Right forelimb (tissue), 1 donor: ENCODE measurements around the gene VSX2.
"Not testable (repeated sequence)": the region's sequence is repeated elsewhere in the genome, so short reads cannot be mapped to it uniquely, and the experiment has no call there.

Source experiments
- DNase-seq: peaks from one replicate; pipeline ENCODE4 v3.0.0-alpha.2; 2018

VSX2 gene

DNA sequence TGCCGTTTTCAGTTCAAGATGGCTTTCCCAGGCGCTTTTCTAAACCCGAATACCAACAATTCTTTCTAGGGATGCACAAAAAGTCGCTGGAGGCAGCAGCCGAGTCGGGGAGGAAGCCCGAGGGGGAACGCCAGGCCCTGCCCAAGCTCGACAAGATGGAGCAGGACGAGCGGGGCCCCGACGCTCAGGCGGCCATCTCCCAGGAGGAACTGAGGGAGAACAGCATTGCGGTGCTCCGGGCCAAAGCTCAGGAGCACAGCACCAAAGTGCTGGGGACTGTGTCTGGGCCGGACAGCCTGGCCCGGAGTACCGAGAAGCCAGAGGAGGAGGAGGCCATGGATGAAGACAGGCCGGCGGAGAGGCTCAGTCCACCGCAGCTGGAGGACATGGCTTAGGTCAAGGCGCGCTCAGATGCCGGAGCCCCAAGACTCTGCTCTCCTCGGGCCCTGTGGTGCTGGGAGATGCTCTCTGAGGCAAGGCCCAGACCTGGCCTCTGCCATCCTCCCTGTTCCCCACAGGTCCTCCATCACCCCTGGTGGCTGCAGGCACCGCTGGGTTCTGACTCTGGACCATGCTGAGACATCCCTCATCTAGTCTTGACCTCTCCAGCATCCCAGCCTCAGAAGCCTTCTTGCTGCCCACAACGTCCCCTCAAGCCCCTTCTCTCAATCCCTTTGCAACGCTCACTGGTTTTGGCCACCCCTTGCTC lies 21.4 kb downstream of the VSX2 start:
- no peak for DNase-seq

DNA sequence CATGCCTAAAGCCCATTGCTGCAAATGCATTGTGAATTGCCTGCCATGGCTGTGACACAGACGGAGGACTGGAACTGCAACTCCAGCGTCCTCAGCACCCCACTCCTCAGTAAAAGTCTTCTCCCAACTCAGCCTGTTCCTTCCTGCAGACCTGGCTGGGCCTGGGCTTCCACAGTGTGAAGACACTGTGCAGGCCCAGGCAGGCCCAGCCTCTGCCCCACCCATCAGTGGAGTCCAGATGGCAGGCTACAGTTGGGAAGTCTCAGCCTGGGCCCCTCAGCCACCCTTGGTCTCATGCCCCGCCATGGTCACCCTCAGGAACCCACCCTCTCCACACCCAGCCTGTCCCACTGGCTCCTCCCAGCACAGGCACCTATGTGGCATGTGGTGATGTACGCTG lies 22.0 kb downstream of the VSX2 start:
- DNase-seq, result no peak

DNA sequence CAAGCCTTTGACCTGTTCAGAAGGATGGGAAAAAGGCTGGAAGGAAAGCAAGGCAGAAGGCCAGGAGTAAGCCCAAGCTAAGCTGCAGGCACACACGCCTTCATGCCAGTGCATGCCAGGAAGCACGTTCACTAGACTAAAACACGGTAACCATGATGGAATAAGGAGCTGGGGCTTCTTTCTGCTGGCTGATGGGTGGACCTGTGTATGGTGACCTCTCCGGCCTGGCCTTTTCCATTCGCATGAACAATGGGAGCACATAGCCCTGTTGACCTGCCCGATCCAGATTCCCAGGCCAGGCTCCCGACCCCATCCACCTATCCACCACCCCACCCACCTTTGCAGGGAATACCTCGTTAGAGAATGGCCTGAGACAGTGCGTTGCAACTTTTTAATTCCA lies 22.8 kb downstream of the VSX2 start:
- DNase-seq, result no peak

DNA sequence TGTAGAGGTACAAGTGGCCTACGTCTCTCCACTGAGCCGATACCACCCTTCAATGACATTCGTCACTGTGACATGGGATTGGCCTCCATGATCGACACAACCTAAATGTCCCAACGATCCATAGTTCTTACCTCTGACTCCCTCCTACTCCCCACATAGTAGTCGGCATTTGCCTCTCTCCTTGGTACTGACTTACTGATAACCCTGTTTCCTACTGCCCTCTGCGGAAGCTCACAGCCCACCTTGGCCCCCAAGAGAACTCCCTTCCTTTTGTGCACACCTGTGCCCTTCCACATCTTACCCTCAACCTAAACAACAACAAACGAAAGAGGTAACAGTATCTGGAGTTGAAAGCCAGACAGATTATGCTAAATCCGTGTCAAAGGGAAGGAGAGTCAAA lies 23.9 kb downstream of the VSX2 start:
- no peak for DNase-seq

DNA sequence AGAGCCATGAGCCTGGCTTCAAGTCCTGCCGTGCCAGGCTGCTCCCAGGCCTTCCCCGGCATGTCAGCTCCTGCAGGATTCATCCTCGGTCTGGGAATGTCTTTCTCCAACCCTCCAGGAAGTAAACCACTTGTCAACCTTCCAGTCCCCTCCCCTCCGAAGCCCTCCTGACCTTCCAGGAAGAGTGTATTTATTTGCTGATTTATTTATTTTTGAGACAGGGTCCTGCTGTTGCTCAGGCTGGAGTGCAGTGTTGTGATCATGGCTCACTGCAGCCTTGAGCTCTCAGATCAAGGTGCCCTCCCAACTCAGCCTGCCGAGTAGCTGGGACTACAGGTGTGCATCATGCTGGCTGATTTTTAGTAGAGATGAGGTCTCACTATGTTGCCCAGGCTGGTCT lies 24.7 kb downstream of the VSX2 start:
- no peak for DNase-seq

DNA sequence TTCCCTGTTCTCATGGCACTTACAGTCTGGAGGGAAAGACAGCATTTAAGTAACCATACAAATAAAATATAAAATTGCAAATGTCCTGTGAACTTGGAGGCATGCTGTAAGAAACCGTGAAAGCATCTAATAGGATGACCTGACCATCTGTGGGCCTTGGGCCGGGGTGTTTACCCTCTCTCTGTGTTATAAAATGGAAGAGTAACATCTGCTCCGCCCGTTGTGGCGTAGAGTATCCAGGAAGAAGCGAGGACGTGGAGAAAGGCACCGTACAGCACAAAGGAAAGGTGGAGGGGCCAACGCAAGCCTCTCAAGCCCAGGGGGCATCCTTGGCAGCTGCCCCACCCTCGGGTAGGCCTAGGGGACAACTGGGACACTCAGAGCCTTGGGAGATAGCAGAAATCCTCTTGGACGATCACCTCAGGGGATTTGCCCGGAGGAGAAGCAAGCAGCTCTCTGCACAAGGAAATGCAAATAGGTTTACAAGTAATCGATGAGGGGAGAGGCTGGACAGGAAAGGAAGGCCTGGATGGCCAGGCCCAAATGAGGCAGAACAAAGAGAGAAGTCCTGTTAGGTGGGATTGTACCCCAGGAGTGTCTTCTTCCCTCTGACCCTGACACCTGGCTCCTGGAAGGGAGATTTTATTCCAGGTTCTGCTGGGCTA lies 26.2 kb downstream of the VSX2 start:
- no peak for DNase-seq

DNA sequence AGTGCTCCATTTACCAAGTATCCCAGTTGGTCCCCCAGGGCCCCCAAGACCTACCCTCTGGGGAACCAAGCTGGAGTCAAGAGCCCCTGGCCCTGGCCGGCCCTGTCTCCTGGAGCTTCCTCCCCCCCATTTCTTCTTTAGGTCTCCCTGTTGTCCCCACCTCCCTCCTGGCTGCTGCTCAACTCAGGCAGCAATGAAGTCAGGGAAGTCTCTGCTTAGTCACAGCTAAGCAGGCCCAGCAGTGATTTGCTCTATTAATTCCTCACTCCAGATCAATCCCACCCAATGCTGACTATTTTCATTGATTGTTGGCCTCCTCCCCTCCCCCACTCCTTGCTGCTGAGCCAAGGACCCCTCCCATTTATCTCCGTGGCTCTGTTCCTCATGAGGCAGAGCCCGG lies 28.3 kb downstream of the VSX2 start:
- DNase-seq, result no peak

DNA sequence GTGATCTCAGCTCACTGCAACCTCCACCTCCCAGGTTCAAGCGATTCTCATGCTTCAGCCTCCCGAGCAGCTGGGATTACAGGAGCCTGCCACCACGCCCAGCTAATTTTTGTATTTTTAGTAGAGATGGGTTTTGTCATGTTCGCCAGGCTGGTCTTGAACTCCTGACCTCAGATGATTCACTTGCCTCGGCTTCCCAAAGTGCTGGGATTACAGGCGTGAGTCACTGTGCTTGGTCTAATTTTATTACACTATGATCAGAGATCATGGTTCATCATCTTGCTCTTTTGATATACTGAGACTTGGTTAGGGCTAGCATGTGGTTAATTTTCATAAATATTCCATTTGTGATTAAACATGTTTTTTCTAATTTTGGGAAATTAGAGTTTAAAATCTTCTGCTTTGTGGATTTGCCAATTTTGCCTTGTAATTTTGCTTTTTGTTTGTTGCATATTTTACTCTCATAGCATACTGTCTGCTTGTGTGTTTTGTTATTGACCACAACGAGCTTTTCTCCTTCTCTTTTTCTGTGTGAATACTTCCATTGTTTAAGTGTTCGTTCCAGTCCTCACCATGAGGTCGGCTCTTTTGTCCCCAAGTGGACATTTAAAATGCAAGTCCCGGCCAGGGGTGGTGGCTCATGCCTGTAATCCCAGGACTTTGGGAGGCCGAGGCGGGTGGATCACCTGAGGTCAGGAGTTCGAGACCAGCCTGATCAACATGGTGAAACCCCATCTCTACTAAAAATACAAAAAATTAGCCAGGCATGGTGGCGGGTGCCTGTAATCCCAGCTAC lies 31.3 kb downstream of the VSX2 start:
- DNase-seq, result not testable (repeated sequence)

DNA sequence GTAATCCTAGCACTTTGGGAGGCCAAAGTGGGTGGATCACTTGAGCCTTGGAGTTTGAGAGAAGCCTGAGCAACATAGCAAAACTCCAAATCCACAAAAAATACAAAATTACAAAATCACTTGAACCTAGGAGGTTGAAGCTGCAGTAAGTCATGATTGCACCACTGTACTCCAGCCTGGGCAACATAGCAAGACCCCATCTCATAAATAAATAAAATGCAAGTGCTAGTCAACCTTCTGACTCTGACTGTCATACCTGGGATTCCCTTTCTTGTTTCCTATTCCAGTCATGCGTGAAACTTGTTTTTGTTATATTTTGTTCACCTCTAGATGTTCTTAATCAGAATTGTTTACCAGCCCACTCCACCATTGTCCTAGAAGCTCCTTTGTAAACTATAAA lies 32.1 kb downstream of the VSX2 start:
- no peak for DNase-seq

DNA sequence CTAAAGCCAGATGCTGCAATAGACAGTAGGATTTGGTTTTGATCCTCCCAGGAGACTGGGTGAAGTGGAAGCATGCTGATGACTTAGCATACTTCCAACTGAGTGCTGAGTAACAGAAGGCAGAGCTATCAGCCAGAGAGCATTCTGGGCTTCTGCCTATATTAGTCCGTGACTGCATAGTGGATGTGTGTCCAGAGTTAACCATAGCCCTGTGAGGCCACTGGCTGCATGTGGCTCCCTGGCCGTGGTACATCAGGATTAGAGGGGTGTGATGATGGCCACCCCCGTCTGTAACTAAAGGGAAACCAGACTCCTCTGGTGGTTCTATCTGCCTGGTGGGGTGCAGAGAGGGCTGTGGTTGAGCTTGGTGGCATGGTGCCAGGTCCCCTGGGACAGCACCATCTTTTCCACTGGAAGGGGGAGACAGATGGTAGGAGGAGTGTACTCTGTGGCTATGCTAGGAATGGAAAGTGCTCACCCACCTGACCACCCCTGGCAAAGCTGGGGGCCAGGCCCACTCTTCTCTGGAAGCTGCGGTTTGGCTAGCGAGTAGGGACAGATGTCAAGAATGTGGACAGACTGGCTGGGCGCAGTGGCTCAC lies 36.1 kb downstream of the VSX2 start:
- no peak for DNase-seq

DNA sequence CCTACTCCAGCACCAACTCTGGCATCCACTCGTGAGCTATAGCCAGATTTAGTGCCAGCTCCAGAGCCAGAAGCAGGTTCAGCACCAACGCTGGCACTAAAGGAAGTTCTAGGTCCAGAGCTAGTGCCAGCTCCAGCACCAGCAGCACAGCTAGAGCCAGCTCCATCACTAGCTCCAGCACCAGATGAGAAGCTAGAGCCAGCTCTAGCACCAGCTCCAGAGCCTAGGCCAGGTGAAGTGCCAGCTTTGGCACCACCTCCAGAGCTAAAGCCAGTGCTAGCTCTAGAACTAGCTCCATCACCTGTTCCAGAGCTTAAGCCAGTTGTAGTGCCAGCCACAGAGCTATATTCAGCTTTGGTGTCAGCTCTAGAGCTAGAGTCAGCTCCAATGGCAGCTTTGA lies 38.8 kb downstream of the VSX2 start:
- no peak for DNase-seq

DNA sequence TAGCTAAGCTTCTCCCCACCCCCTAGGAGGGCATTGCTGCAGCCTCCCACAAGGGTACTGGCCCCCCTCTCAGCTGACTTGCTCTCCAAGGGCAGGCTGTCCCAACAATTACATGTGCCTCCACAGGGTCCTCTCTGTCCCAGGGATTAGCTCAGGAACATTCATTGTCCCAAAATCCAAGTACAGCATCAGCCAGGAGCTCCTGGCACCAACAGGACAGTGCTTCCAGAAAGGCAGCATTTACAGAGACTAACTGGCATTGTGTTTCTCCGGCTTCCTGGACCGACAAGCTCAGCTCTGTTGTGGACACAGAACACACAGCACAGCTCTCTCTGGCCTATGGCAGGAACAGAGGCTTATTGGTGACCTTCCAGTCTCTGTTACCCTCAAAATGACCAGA lies 41.8 kb downstream of the VSX2 start:
- DNase-seq, result no peak

DNA sequence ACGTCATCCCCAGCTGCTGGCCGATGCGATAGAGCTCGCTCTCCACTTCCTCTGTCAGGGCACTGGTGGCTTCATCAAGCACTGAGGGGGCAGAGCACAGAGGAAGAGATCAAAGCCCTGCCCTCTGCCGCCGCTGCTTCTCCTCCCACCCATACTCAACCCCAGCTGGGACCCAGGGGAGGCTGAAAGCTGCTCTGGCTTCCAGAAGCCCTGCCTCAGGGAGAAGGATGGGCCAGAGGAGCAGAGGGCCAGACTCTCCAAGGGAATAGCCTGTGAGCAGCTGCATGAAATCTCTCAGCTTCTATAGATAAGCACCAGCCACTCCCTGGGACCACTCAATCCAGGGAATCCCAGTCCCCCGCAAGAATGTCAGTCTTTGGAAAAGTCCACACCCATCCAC lies 47.5 kb downstream of the VSX2 start:
- no peak for DNase-seq

DNA sequence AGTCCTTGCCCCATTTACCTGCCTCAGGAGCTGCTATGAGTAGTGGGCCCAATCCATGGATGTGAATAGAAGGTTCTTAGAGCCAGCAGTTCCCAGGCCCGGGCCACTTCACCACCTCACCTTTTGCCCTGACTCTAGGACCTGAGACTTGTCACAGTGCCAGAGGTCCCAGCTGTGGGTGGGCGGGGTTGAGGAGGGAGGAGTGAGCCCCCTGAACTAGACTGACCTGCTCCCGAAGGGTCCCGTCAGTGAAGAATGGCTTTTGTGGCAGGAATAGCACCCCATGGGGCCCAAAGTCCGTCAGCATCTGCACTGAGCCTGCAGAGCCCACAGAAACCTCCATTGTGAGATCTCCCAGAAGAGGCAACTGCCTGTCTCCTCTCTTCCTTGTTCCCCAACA lies 50.6 kb downstream of the VSX2 start:
- no peak for DNase-seq

DNA sequence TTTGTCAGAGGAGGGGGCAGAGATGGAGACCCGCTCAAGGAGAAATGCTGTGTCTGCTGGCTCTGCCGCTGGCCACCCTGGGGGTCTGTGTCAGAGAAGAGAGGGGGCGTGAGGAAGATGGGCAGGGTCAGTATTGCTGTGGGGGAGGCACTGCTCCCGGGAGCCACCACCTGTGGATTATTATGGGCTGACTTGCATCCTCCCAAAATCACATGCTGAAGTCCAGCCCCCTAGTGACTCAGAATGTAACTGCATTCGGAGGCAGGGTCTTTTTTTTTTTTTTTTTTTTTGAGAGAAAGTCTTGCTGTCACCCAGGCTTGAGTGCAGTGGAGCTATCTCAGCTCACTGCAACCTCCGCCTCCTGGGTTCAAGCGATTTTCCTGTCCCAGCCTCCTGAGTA lies 51.2 kb downstream of the VSX2 start:
- DNase-seq, result no peak

DNA sequence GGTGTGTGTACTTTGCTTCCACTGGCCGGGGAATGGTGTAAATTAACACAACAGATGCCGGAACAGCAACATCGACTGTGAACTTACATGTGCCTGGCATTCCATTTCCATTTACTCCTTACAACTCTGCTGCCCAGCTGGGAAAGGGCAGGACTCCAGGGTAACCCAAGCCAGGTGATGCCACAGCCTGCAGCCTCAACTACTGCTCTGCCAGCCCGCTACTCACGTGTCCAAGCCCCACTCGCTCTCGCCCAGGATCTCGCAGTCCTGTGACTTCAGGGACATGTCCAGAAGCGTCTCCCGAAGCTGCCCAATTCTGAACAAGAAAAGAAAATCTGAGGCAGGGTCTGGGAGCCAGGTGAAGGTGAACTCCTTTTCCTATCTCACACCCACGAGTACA lies 52.8 kb downstream of the VSX2 start:
- no peak for DNase-seq

DNA sequence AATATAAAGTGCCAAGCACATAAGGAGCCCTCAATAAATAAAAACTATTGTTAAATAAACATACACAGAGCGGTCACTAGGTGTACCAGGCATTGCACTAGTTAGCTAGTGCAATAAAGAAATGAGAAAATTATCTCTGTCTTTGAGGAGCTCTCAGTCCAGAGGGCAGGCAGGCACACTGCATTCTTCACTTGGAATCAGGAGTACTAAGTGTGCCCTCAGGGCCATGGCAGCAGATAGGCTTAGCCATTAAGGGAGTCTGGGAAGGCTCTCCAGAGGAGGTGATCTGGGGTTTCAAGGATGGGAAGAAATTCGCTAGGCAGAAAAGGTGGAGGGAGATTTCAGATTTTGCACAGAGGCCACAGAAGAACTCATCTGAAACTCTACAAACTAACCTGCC lies 54.4 kb downstream of the VSX2 start:
- DNase-seq, result no peak

DNA sequence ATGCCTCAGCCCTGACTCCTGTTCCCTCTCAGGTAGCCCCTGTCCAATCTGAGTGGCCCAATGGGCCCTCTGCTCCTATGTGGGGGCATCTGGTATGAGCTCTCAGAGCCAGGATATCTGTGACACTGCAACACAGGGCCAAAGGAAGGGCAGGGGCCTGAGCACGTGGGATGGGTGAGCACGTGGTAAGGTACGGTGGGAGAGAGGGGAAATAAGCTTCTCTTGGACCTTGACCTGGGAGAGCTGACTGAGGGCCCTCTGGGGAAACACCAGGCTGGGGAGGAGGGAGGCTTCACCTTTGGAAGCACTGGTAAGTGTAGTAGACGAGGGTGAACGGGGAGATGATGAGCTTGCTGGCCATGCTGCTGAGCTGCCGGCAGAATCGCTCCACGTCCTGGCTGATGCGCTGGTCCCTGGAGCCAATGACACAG lies 56.8 kb downstream of the VSX2 start:
- no peak for DNase-seq

DNA sequence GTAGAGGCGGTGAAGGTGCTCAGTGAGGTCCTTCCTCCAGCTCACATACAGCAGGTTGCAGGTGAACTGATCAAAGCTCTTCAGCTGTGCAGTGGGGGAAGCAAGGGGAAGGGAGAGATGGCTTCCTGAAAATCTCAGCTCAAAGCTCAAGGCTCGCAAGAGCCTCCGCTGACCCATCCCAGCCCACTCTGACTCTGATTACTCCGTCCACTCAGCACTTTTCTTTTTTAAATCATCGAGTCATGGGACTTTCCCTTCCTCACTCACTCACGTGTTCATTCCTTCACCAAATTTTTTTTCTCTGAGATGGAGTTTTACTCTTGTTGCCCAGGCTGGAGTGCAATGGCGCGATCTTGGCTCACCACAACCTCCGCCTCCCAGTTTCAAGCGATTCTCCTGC lies 58.7 kb downstream of the VSX2 start:
- DNase-seq, result no peak

DNA sequence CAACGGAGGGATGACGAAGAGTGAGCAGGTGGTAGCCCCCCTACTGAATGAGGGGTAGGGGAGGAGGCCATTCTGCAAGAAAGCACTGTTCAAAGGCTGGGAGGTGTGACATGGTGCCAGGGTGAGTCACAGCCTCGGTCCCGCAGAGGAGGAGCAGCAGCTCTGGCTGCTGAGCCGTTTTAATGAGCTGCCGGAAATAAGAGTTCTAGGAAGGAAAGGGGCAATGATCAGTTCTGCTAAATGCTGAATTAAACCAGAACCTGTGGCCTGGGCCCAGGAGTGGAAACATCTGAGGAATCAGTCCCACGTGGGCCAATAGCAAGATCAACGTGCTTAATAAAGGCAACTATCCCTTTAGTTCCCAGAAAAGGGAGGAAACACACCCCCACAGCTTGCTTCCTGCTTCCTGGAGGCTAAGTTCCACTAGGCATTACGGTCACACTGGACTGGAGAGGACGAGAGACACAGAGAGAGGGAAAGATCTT lies 59.9 kb downstream of the VSX2 start:
- no peak for DNase-seq

DNA sequence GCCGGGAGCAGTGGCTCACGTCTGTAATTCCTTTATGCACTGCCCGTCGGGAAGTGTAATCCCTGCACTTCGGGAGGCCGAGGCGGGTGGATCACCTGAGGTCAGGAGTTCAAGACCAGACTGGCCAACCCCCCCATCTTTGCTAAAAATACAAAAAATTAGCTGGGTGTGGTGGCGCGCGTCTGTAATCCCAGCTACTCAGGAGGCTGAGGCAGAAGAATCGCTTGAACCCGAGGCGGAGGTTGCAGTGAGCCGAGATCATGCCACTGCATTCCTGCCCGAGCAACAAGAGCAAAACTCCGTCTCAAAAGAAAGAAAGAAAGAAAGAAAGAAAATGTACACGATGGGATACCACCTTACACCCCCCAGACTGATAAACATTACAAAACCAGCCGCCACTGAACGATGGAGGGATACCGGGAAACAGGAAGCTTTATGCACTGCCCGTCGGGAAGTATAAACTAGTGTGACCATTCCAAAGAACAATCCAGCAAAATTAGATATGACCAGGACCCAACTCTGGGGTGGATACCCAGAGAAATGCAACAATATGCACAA lies 62.4 kb downstream of the VSX2 start:
- no peak for DNase-seq

DNA sequence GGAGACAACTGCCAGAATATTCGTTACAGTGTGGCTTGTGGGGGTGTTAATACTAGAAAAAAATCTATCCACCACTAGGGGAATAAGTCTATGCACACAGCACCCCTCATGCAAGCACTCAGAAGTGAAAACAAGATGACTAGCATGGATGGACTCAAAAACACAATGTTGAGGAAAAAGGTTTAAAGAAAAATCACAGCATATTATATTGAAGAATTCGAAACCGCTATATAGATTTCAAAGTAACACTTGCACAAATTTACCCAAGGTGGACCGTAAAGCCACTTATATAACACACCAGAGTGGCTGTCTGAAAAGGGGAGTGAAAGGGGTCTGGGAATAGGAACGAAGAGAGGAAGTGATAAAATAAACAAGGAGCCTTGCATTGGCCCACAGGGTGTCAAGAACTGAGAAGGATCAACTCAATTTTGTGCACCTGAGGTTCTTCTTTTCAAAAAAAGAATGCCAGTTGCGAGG lies 62.9 kb downstream of the VSX2 start:
- no peak for DNase-seq
